HEK293 (cell line): ENCODE measurements around the gene MYL6B.
A peak's percentile ranks its signal among the peaks of the same experiment; 100 is the strongest.

Experiments
- KLF7 ChIP-seq: fragments of 450-650 bp; formaldehyde crosslinking; IDR thresholded peaks from 2 replicates; pipeline ENCODE4 v1.5.1; 2016; ENCODE audit warnings: missing biosample characterization, missing genetic modification characterization, borderline replicate concordance
- RBAK ChIP-seq: fragments of 450-650 bp; formaldehyde crosslinking; IDR thresholded peaks from 2 replicates; pipeline ENCODE4 v1.5.1; 2016; ENCODE audit warnings: missing biosample characterization, missing genetic modification characterization
- REPIN1 ChIP-seq: fragments of 450-650 bp; formaldehyde crosslinking; IDR thresholded peaks from 2 replicates; pipeline ENCODE4 v1.5.1; 2017; ENCODE audit warnings: missing biosample characterization, missing genetic modification characterization, low read depth
- SETDB1 ChIP-seq: IDR thresholded peaks from one replicate; pipeline ENCODE4 v1.6.1; 2017; ENCODE audit warnings: mild to moderate bottlenecking, low read length, moderate library complexity, mixed read lengths; ENCODE audit not compliant: insufficient read length
- SP2 ChIP-seq: fragments of 450-650 bp; formaldehyde crosslinking; IDR thresholded peaks from 2 replicates; pipeline ENCODE4 v1.5.1; 2016; ENCODE audit warnings: missing biosample characterization, missing genetic modification characterization
- TRIM28 ChIP-seq: IDR thresholded peaks from 2 replicates; pipeline ENCODE4 v1.6.1; 2011; ENCODE audit warnings: low read length, control low read depth, borderline replicate concordance
- YY1 ChIP-seq: fragments of 450-650 bp; formaldehyde crosslinking; IDR thresholded peaks from 2 replicates; pipeline ENCODE4 v1.5.1; 2018; ENCODE audit warnings: missing biosample characterization, missing genetic modification characterization
- ZFP37 ChIP-seq: fragments of 450-650 bp; formaldehyde crosslinking; IDR thresholded peaks from 2 replicates; pipeline ENCODE4 v1.5.1; 2016; ENCODE audit warnings: missing biosample characterization, missing genetic modification characterization
- ZIC2 ChIP-seq: fragments of 450-650 bp; formaldehyde crosslinking; IDR thresholded peaks from 2 replicates; pipeline ENCODE4 v1.5.1; 2016; ENCODE audit warnings: missing biosample characterization, missing genetic modification characterization
- ZNF140 ChIP-seq: fragments of 450-650 bp; formaldehyde crosslinking; IDR thresholded peaks from 2 replicates; pipeline ENCODE4 v1.5.1; 2016; ENCODE audit warnings: missing biosample characterization, missing genetic modification characterization
- ZNF175 ChIP-seq: fragments of 450-650 bp; formaldehyde crosslinking; IDR thresholded peaks from 2 replicates; pipeline ENCODE4 v1.5.1; 2016; ENCODE audit warnings: missing biosample characterization, missing genetic modification characterization
- ZNF211 ChIP-seq: fragments of 450-650 bp; formaldehyde crosslinking; IDR thresholded peaks from 2 replicates; pipeline ENCODE4 v1.5.1; 2016; ENCODE audit warnings: low read depth, missing biosample characterization, missing genetic modification characterization
- ZNF239 ChIP-seq: fragments of 450-650 bp; formaldehyde crosslinking; IDR thresholded peaks from 2 replicates; pipeline ENCODE4 v1.5.1; 2016; ENCODE audit warnings: missing biosample characterization, missing genetic modification characterization
- ZNF274 ChIP-seq, 2 experiments: fragments of 200-500 bp in 1 of 2; fragments of 450-650 bp in 1 of 2; sonication (Bioruptor generic) in 1 of 2; formaldehyde crosslinking in 1 of 2; IDR thresholded peaks; 2 replicates each; pipeline versions ENCODE4 v1.5.1 to v1.6.1; 2014 to 2016; ENCODE audit warnings: borderline replicate concordance in 1 of 2, inconsistent platforms in 1 of 2, low read length in 1 of 2, missing biosample characterization in 1 of 2, missing genetic modification characterization in 1 of 2
- ZNF324 ChIP-seq: fragments of 450-650 bp; formaldehyde crosslinking; IDR thresholded peaks from 2 replicates; pipeline ENCODE4 v1.5.1; 2016; ENCODE audit warnings: missing biosample characterization, missing genetic modification characterization
- ZNF335 ChIP-seq: fragments of 450-650 bp; formaldehyde crosslinking; conservative IDR thresholded peaks from 2 replicates; pipeline ENCODE4 v1.5.1; 2016; ENCODE audit warnings: missing biosample characterization, missing genetic modification characterization
- ZNF341 ChIP-seq: fragments of 450-650 bp; formaldehyde crosslinking; IDR thresholded peaks from 2 replicates; pipeline ENCODE4; 2016; ENCODE audit warnings: low read depth, missing biosample characterization, missing genetic modification characterization
- ZNF350 ChIP-seq: fragments of 450-650 bp; formaldehyde crosslinking; IDR thresholded peaks from 2 replicates; pipeline ENCODE4 v1.5.0; 2017; ENCODE audit warnings: missing biosample characterization, mild to moderate bottlenecking, missing genetic modification characterization
- ZNF366 ChIP-seq: fragments of 450-650 bp; formaldehyde crosslinking; conservative IDR thresholded peaks from 2 replicates; pipeline ENCODE4 v1.5.1; 2016; ENCODE audit warnings: missing biosample characterization, missing genetic modification characterization
- ZNF473 ChIP-seq: fragments of 450-650 bp; formaldehyde crosslinking; IDR thresholded peaks from 2 replicates; pipeline ENCODE4 v1.5.1; 2017; ENCODE audit warnings: missing biosample characterization, missing genetic modification characterization
- ZNF521 ChIP-seq: fragments of 450-650 bp; formaldehyde crosslinking; IDR thresholded peaks from 2 replicates; pipeline ENCODE4 v1.5.1; 2017; ENCODE audit warnings: missing biosample characterization, mild to moderate bottlenecking, missing genetic modification characterization
- ZNF529 ChIP-seq: fragments of 450-650 bp; formaldehyde crosslinking; IDR thresholded peaks from 2 replicates; pipeline ENCODE4 v1.5.1; 2017; ENCODE audit warnings: missing genetic modification characterization, missing biosample characterization; ENCODE audit not compliant: insufficient replicate concordance
- ZNF610 ChIP-seq: fragments of 450-650 bp; formaldehyde crosslinking; IDR thresholded peaks from 2 replicates; pipeline ENCODE4 v1.5.1; 2016; ENCODE audit warnings: missing biosample characterization, missing genetic modification characterization, borderline replicate concordance
- ZNF623 ChIP-seq: fragments of 450-650 bp; formaldehyde crosslinking; IDR thresholded peaks from 2 replicates; pipeline ENCODE4 v1.5.1; 2016; ENCODE audit warnings: missing biosample characterization, missing genetic modification characterization
- ZNF629 ChIP-seq: fragments of 450-650 bp; formaldehyde crosslinking; IDR thresholded peaks from 2 replicates; pipeline ENCODE4 v1.5.1; 2017; ENCODE audit warnings: missing biosample characterization, missing genetic modification characterization
- ZNF707 ChIP-seq: fragments of 450-650 bp; formaldehyde crosslinking; IDR thresholded peaks from 2 replicates; pipeline ENCODE4 v1.5.1; 2016; ENCODE audit warnings: missing biosample characterization, missing genetic modification characterization
- ZNF791 ChIP-seq: fragments of 450-650 bp; formaldehyde crosslinking; IDR thresholded peaks from 2 replicates; pipeline ENCODE4 v1.5.1; 2016; ENCODE audit warnings: missing biosample characterization, missing genetic modification characterization
- ZNF843 ChIP-seq: fragments of 450-650 bp; formaldehyde crosslinking; IDR thresholded peaks from 2 replicates; pipeline ENCODE4 v1.5.1; 2016; ENCODE audit warnings: missing biosample characterization, missing genetic modification characterization
- ZSCAN30 ChIP-seq: fragments of 450-650 bp; IDR thresholded peaks from 2 replicates; pipeline ENCODE4 v1.5.1; 2018; ENCODE audit warnings: missing biosample characterization, mild to moderate bottlenecking, missing genetic modification characterization, moderate library complexity
- ZXDB ChIP-seq: fragments of 450-650 bp; formaldehyde crosslinking; IDR thresholded peaks from 2 replicates; pipeline ENCODE4 v1.5.1; 2016; ENCODE audit warnings: missing biosample characterization, missing genetic modification characterization
- TF ChIP-seq, protein P1 (sequence below): fragments of 450-650 bp; formaldehyde crosslinking; IDR thresholded peaks from 2 replicates; pipeline ENCODE4; 2016; ENCODE audit warnings: missing biosample characterization, missing genetic modification characterization
- TF ChIP-seq, protein P2 (sequence below): fragments of 450-650 bp; formaldehyde crosslinking; IDR thresholded peaks from 2 replicates; pipeline ENCODE4 v1.5.1; 2016; ENCODE audit warnings: missing biosample characterization, missing genetic modification characterization
- TF ChIP-seq, protein P3 (sequence below): fragments of 450-650 bp; formaldehyde crosslinking; IDR thresholded peaks from 2 replicates; pipeline ENCODE4 v1.5.1; 2016; ENCODE audit warnings: missing biosample characterization, missing genetic modification characterization
- TF ChIP-seq, protein P4 (sequence below): fragments of 450-650 bp; formaldehyde crosslinking; IDR thresholded peaks from 2 replicates; pipeline ENCODE4 v1.5.1; 2016; ENCODE audit warnings: missing biosample characterization, missing genetic modification characterization
- TF ChIP-seq, protein P5 (sequence below): fragments of 450-650 bp; formaldehyde crosslinking; IDR thresholded peaks from 2 replicates; pipeline ENCODE4 v1.5.1; 2016; ENCODE audit warnings: missing biosample characterization, missing genetic modification characterization, low read depth

Gene MYL6B

DNA sequence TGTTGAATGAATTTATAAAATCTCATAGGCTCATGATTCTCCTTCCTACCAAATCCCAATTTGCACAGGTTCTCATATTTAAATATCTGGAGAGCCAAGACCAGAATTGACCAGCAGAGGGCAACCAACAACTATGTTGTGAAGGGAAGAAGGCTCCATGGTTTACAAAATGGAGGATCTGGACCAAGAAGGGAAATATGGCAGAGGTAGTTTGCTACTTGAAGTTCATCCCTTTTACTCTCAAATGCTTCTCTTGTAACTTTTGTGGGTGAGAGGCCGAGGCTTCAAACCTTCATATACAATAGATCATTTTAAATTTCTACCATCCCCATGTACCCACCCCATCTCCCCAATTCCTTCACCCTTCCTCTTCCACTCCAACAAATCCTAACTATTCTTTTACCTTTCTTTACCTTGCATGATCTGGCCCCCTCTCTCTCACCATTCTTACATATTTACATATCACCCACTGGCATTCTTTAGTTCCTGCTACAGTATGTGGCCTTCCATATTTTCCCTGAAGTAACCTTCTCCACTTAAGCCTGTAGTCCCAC lies 40.7 kb downstream of the MYL6B start (continued):
- TF ChIP-seq, protein P1, sequence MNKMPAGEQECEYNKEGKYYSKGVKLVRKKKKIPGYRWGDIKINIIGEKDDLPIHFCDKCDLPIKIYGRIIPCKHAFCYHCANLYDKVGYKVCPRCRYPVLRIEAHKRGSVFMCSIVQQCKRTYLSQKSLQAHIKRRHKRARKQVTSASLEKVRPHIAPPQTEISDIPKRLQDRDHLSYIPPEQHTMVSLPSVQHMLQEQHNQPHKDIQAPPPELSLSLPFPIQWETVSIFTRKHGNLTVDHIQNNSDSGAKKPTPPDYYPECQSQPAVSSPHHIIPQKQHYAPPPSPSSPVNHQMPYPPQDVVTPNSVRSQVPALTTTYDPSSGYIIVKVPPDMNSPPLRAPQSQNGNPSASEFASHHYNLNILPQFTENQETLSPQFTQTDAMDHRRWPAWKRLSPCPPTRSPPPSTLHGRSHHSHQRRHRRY (tag by site-specific recombination) = no peak
- TF ChIP-seq RBAK (no peak), ZNF843 (no peak), ZNF350 (no peak), REPIN1 (tag by site-specific recombination) (no peak), ZNF140 (no peak), ZNF707 (tag by site-specific recombination) (no peak), ZNF623 (tag by site-specific recombination) (no peak), ZNF324 (no peak), ZXDB (tag by site-specific recombination) (0 out of 2 replicates have a peak, but pooled peaks have one; percentile 32), ZIC2 (no peak), TRIM28 (no peak), ZNF473 (tag by site-specific recombination) (no peak), SETDB1 (no peak), ZFP37 (tag by site-specific recombination) (no peak), ZNF521 (tag by site-specific recombination) (no peak), ZSCAN30 (tag by site-specific recombination) (0 out of 2 replicates have a peak, but pooled peaks have one; percentile 28), KLF7 (no peak), ZNF366 (tag by site-specific recombination) (0 out of 2 replicates have a peak, but pooled peaks have one; percentile 21), ZNF610 (tag by site-specific recombination) (no peak), ZNF335 (peak; percentile 49; the same call in 1 of the 2 replicates), YY1 (tag by site-specific recombination) (peak; percentile 70; the same call in 1 of the 2 replicates), ZNF211 (tag by site-specific recombination) (no peak), ZNF629 (no peak), ZNF239 (tag by site-specific recombination) (no peak), ZNF791 (tag by site-specific recombination) (no peak), ZNF175 (tag by site-specific recombination) (no peak), ZNF341 (tag by site-specific recombination) (no peak), ZNF529 (tag by site-specific recombination) (no peak), ZNF274 (IDR thresholded peaks at IDR 0.05; ENCODE audit: low read length) (no peak), ZNF274 (tag by site-specific recombination; IDR thresholded peaks at IDR 0.05; ENCODE audit: borderline replicate concordance) (no peak), SP2 (tag by site-specific recombination) (no peak)
- TF ChIP-seq, protein P2, sequence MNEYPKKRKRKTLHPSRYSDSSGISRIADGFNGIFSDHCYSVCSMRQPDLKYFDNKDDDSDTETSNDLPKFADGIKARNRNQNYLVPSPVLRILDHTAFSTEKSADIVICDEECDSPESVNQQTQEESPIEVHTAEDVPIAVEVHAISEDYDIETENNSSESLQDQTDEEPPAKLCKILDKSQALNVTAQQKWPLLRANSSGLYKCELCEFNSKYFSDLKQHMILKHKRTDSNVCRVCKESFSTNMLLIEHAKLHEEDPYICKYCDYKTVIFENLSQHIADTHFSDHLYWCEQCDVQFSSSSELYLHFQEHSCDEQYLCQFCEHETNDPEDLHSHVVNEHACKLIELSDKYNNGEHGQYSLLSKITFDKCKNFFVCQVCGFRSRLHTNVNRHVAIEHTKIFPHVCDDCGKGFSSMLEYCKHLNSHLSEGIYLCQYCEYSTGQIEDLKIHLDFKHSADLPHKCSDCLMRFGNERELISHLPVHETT = no peak
- TF ChIP-seq, protein P3, sequence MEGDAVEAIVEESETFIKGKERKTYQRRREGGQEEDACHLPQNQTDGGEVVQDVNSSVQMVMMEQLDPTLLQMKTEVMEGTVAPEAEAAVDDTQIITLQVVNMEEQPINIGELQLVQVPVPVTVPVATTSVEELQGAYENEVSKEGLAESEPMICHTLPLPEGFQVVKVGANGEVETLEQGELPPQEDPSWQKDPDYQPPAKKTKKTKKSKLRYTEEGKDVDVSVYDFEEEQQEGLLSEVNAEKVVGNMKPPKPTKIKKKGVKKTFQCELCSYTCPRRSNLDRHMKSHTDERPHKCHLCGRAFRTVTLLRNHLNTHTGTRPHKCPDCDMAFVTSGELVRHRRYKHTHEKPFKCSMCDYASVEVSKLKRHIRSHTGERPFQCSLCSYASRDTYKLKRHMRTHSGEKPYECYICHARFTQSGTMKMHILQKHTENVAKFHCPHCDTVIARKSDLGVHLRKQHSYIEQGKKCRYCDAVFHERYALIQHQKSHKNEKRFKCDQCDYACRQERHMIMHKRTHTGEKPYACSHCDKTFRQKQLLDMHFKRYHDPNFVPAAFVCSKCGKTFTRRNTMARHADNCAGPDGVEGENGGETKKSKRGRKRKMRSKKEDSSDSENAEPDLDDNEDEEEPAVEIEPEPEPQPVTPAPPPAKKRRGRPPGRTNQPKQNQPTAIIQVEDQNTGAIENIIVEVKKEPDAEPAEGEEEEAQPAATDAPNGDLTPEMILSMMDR = peak; percentile 57; the same call in 1 of the 2 replicates
- TF ChIP-seq, protein P4, sequence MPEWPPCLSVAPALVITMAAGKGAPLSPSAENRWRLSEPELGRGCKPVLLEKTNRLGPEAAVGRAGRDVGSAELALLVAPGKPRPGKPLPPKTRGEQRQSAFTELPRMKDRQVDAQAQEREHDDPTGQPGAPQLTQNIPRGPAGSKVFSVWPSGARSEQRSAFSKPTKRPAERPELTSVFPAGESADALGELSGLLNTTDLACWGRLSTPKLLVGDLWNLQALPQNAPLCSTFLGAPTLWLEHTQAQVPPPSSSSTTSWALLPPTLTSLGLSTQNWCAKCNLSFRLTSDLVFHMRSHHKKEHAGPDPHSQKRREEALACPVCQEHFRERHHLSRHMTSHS = no peak
- TF ChIP-seq, protein P5, sequence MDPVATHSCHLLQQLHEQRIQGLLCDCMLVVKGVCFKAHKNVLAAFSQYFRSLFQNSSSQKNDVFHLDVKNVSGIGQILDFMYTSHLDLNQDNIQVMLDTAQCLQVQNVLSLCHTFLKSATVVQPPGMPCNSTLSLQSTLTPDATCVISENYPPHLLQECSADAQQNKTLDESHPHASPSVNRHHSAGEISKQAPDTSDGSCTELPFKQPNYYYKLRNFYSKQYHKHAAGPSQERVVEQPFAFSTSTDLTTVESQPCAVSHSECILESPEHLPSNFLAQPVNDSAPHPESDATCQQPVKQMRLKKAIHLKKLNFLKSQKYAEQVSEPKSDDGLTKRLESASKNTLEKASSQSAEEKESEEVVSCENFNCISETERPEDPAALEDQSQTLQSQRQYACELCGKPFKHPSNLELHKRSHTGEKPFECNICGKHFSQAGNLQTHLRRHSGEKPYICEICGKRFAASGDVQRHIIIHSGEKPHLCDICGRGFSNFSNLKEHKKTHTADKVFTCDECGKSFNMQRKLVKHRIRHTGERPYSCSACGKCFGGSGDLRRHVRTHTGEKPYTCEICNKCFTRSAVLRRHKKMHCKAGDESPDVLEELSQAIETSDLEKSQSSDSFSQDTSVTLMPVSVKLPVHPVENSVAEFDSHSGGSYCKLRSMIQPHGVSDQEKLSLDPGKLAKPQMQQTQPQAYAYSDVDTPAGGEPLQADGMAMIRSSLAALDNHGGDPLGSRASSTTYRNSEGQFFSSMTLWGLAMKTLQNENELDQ = no peak
